D721Med (cell line): ENCODE data around the gene ENKUR.

Source experiments
- DNase-seq: peaks from one replicate; pipeline ENCODE4 v3.0.0; 2011; ENCODE audit warnings: low spot score; ENCODE audit not compliant: insufficient read length
- FAIRE-seq: peaks from 2 replicates; lab custom pipeline; 2011; peaks lifted over from hg19 to GRCh38; lab: Jason Lieb, UNC
- CTCF ChIP-seq: IDR thresholded peaks from 2 replicates; pipeline ENCODE4 v1.5.1; 2012; ENCODE audit warnings: mild to moderate bottlenecking, control low read depth; ENCODE audit not compliant: insufficient read depth; ENCODE audit errors: missing control alignments

The ENKUR gene

DNA sequence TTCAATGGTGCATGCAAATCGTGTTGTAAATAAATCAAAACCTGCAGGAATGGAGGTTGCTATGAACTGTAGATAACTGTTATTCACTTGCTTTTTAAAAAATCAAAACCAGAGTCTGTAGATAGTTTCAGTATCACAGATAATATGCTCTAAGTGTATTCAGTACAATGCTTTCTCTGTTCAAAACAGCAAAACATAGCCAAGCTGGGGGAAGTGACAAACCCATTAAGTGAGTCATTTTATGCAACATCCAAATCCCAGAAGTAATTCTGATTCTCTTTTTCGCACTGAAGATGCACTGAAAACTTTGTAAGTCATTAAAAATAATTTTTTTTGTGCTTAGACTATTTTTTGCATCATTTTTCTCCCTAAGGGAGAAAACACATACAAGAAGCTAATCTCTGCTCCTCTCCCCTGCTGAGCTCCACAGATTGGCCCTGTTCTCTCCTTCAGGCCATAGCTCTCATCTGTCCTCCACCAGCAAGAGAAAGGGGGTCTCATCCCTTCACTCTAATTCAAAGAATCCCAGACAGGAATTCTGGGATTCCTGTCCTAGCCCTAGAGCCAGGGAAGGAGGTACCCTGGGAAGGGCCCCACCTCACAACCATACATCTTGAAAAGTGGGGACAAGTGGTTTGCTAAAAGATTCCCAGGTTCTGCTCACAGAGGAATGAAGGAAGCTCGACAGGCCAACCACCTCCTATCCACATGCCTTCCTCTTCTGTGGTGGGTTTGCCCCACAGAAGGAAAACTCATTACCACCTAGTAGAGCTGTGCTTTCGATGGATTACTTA, 68.5 kb downstream of the ENKUR start:
- TF ChIP-seq CTCF: no peak
- FAIRE-seq (no peak), DNase-seq (no peak)

GRCh38 chr10:24944512-24945255, 71.3 kb downstream of the ENKUR start:
- no peak for TF ChIP-seq CTCF
- FAIRE-seq (no peak), DNase-seq (no peak)

DNA sequence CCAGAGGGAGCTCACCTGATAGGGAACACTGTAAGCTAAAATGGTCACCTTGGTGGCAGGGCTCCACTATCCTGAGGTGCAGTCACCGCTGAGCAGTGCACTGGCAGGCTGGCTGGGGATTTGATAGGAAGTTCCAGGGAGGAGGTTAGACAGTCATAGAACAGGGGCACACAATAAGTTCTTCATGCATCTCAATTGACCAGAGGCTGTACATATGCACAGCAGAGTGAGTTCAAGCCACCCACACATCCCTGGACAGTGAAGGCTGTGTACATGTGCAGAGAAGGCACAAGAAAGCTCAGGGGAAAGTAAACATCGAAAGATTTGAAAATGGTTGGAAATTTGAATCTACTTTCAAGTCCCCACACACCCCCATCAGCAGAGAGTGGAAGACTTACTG, 77.4 kb downstream of the ENKUR start:
- no peak for TF ChIP-seq CTCF
- FAIRE-seq (no peak), DNase-seq (no peak)

DNA sequence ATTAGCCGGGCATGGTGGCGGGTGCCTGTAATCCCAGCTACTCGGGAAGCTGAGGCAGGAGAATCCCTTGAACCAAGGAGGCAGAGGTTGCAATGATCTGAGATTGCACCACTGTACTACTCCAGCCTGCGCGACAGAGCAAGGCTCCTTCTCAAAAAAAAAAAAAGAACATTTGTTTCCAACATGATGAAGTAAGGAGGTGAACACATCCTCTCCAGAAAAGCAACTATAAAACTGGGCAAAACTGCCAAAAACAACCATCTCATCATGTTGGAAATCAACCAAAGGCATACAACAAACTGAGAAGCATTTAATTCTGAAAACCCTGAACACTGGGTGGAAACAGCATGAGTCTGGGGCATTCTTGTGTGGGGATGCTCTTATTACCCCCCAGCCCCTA, 77.9 kb downstream of the ENKUR start:
- TF ChIP-seq CTCF: no peak
- no peak for FAIRE-seq
- no peak for DNase-seq

GRCh38 chr10:24935504-24936292, 80.3 kb downstream of the ENKUR start:
- no peak for TF ChIP-seq CTCF
- no peak for DNase-seq
- no peak for FAIRE-seq
